GM10266 (cell line): ENCODE results near the gene CDX1.

Experiments used
- DNase-seq: peaks from one replicate; pipeline ENCODE4 v3.0.0; 2012; ENCODE audit errors: extremely low spot score
- CTCF ChIP-seq: IDR thresholded peaks from 2 replicates; pipeline ENCODE4 v1.5.1; 2012; ENCODE audit warnings: mild to moderate bottlenecking, low read depth; ENCODE audit not compliant: control insufficient read depth, insufficient read depth; ENCODE audit errors: missing control alignments

The CDX1 gene

GRCh38 chr5:150184006-150184405 lies 17.4 kb downstream of the CDX1 start:
- DNase-seq, result no peak
- no peak for TF ChIP-seq CTCF

- no peak for TF ChIP-seq CTCF
- DNase-seq, result no peak
Measured at GRCh38 chr5:150184990-150185912, 18.7 kb downstream of the CDX1 start.

- no peak for TF ChIP-seq CTCF
- no peak for DNase-seq
Measured at GRCh38 chr5:150186137-150186536, 19.6 kb downstream of the CDX1 start.

GRCh38 chr5:150186897-150187296 lies 20.3 kb downstream of the CDX1 start:
- DNase-seq, result no peak
- TF ChIP-seq CTCF, result no peak

- DNase-seq, result no peak
- TF ChIP-seq CTCF, result no peak
Measured at GRCh38 chr5:150188146-150188842, 21.7 kb downstream of the CDX1 start.

- TF ChIP-seq CTCF, result no peak
Measured at GRCh38 chr5:150189326-150189725, 22.7 kb downstream of the CDX1 start.

More at GRCh38 chr5:150189326-150189725, 22.7 kb downstream of the CDX1 start:
- DNase-seq, result no peak
